WI38 (cell line): ENCODE data around the gene ITPR1.
"Not testable (repeated sequence)": the region's sequence is repeated elsewhere in the genome, so short reads cannot be mapped to it uniquely, and the experiment has no call there.

Experiments
- H3K4me3 ChIP-seq: 2 replicates; pipeline ENCODE4 v1.5.1; 2011; ENCODE audit warnings: low read depth, mild to moderate bottlenecking, control low read depth, low read length
- TF ChIP-seq, protein P1 (sequence below): IDR thresholded peaks from 2 replicates; pipeline ENCODE4 v1.5.1; 2012; ENCODE audit warnings: low read depth, mild to moderate bottlenecking, control low read depth, low read length

ITPR1 gene

DNA sequence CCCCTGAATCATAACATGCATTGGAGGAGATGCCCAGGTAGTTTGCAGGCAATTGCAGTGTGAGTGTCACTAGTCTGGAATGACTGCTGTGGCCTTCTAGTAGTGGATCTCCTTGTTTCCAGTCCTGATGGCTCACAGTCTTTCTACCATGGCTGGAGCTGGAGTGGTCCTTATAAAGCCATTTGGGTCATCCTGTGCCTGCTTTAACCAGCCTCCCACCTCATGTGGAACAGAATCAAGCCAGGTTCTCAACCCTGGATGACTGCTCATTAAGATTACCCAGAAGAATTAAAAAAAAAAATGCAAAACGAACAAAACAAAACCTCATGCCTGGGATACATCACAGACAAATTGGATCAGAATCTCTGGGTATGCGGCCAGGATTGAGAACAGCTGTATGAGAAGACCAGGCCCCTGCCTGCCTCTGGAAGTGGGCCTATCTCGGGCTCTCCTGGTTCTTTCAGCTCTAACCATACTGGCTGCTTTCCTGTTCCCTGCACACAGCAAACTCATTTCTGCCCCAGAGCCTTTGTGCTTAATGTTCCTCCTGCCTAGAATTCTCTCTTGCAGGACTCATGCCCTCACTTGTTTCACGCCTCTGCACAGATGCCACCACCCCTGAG lies 96.4 kb downstream of the ITPR1 start:
- TF ChIP-seq, protein P1, sequence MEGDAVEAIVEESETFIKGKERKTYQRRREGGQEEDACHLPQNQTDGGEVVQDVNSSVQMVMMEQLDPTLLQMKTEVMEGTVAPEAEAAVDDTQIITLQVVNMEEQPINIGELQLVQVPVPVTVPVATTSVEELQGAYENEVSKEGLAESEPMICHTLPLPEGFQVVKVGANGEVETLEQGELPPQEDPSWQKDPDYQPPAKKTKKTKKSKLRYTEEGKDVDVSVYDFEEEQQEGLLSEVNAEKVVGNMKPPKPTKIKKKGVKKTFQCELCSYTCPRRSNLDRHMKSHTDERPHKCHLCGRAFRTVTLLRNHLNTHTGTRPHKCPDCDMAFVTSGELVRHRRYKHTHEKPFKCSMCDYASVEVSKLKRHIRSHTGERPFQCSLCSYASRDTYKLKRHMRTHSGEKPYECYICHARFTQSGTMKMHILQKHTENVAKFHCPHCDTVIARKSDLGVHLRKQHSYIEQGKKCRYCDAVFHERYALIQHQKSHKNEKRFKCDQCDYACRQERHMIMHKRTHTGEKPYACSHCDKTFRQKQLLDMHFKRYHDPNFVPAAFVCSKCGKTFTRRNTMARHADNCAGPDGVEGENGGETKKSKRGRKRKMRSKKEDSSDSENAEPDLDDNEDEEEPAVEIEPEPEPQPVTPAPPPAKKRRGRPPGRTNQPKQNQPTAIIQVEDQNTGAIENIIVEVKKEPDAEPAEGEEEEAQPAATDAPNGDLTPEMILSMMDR, result no peak
- H3K4me3 ChIP-seq, result no peak overlapping the region

DNA sequence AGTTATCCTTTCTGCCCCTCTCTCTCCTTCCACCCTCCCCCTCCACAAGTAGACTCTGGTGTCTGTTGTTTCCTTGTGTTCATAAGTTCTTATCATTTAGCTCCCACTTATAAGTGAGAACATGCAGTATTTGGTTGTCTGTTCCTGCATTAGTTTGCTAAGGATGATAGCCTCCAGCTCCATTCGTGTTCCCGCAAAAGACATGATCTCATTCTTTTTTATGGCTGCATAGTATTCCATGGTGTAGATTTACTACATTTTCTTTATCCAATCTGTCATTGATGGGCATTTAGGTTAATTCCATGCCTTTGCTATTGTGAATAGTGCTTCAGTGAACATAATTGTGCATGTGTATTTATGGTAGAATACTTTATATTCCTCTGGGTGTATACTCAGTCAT lies 97.7 kb downstream of the ITPR1 start:
- not testable (repeated sequence) for H3K4me3 ChIP-seq

DNA sequence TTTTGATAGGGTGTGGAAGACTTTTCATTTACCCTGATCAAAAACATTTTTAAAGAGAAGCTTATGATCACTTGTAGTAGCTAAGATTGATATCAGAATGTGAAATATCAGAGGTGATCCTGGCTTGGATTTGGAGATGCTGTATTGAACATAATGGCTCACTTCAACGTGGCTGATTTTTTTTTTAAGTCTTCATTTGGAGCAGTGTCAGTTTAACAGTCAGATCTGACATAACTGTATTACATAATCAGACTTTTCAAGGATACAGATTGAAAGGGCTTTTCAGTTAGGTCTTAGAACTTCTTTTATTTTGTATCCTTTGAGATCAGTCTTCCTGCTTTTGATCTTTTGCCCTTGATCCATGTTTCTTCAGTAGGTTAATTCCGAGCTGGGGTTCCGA lies 98.5 kb downstream of the ITPR1 start:
- H3K4me3 ChIP-seq, result no peak overlapping the region
- TF ChIP-seq, protein P1, result no peak

DNA sequence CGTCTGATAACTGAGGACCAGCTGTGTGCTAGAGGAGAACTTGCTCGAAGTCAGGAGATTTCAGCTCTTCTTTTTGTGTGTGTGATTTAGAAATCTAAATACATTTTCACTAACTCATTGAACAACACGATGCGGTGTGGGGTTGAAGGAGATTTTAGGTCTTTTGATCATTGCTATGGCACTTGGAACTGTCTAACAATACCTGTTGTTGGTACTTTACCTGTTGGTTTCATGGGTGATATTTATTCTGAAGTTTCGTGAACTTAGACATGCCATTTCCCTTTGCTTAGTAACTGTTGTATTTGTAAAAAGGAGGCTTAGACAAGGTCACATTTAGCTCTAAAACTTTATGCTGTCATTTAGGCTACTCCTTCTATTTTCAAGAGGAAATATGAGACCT lies 99.9 kb downstream of the ITPR1 start:
- TF ChIP-seq, protein P1, result no peak
- no peak overlapping the region for H3K4me3 ChIP-seq

DNA sequence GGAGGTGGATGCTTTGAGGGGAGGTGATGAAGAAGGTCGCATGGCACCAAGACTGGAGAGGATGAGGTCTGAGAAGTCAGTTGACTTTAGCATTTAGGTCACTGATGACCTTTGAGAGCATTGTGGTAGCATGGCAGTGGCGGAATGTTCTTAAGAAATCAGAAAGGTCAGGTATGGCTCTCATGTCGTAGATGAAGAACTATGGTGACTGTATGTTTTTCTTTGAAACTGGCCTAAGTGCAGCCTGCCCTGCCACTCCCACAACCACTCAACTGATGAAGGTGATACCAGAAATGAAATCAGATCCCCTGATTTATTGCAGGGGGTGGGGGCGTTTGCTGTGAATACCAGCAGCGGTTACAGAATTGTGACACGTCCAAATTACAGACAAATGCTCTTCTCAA lies 102.6 kb downstream of the ITPR1 start:
- H3K4me3 ChIP-seq, result no peak overlapping the region
- TF ChIP-seq, protein P1, result no peak

DNA sequence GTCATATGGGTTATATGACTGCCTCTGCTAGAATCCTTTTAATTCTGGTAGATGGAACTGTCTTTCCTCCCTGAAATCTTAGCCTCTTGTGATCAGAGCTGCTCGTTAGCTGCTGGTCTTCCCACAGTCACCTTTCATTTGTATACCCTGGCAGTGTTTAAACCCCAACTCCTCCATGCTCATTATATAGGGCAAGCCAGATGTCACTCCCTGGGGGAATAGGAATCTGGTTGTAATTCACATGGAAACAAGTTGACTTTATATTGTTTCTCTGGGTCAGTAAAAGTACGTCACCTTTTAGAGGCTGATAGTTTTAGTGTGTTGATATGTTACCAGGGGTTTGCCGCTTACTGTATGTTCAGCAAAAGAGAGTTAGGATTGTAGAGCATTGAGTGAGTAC lies 103.5 kb downstream of the ITPR1 start:
- H3K4me3 ChIP-seq, result no peak overlapping the region
- TF ChIP-seq, protein P1, result no peak

DNA sequence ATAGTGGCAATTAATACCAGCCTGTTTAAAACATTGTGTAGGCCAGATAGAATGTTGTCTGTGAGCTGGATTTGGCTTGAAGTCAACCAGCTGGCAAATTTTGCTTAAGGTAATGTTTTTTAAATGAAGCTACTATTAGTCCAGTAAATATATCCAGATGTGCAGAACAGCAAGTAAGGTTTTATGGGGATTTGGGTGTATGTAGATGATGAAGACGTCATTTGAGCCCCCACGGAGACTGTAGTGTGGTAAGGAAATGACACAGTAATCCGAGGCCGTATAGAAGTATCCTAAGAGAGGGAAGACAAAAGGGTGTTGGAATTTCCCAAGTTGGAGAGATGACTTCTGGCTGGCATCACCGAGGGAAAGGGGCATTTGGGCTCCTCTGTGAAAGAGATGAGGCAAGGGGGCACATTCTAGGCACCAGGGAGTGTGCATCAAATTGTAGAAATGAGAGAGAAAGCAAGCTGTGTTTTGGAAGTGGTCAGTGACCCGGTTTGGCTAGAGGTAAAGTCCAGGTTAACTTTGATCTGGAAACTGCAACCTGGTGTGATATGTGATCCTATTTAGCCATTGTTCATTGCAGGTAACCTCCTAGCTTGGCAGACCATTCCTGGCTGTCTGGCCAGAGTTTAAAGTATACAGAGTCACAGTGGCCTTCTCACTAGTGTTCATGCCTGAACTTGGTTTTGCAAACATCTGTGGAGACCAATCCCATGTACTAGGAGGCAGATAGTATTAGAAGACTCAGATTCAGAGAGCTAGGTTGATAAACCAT lies 104.2 kb downstream of the ITPR1 start:
- TF ChIP-seq, protein P1, result no peak
- H3K4me3 ChIP-seq, result no peak overlapping the region

DNA sequence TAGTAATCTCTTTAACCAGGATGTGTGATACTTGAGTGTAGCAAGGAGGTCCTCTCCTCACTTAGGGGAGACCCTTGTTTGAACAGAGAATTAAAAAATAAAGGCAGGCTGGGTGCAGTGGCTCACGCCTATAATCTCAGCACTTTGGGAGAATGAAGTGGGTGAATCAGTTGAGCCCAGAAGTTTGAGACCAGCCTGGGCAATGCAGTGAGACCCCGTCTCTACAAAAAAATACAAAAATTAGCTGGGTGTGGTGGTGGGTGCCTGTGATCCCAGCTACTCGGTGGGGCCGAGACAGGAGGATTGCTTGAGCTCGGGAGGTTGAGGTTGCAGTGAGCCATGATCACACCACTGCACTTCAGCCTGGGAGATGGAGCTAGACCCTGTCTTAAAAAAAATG lies 105.1 kb downstream of the ITPR1 start:
- not testable (repeated sequence) for H3K4me3 ChIP-seq
